Measurements from ENCODE around the gene CKS1B. TPM values are rescaled to one million over a fixed set of nuclear protein-coding genes. Genes with fewer than 3 reads are reported as not detected.

Gene CKS1B
- total and polyA plus RNA-seq, 9 of the 15 experiments (the other 6 are each of a cell fraction or from before 2014, with no cell fraction given) = 215 to 1,103 (median 460) TPM

- TF ChIP-seq, protein P1, sequence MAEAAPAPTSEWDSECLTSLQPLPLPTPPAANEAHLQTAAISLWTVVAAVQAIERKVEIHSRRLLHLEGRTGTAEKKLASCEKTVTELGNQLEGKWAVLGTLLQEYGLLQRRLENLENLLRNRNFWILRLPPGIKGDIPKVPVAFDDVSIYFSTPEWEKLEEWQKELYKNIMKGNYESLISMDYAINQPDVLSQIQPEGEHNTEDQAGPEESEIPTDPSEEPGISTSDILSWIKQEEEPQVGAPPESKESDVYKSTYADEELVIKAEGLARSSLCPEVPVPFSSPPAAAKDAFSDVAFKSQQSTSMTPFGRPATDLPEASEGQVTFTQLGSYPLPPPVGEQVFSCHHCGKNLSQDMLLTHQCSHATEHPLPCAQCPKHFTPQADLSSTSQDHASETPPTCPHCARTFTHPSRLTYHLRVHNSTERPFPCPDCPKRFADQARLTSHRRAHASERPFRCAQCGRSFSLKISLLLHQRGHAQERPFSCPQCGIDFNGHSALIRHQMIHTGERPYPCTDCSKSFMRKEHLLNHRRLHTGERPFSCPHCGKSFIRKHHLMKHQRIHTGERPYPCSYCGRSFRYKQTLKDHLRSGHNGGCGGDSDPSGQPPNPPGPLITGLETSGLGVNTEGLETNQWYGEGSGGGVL (CRISPR knock-in tag; IDR thresholded peaks at IDR 0.05) = no peak
- TF ChIP-seq KDM2B (CRISPR knock-in tag; IDR thresholded peaks at IDR 0.05) (no peak), ZNF146 (CRISPR knock-in tag; IDR thresholded peaks at IDR 0.05; ENCODE audit: unreplicated experiment) (no peak), PKNOX1 (IDR thresholded peaks at IDR 0.05) (peak; percentile 95), ILK (tag; IDR thresholded peaks at IDR 0.05; ENCODE audit: borderline replicate concordance, low read depth) (no peak), ZKSCAN3 (CRISPR knock-in tag; IDR thresholded peaks at IDR 0.05) (no peak), KAT2B (IDR thresholded peaks at IDR 0.05; ENCODE audit: low read depth, low read length) (no peak), GTF2E2 (tag; IDR thresholded peaks at IDR 0.05) (no peak), KDM5B (IDR thresholded peaks at IDR 0.05; ENCODE audit: insufficient replicate concordance, low read depth, low read length) (no peak), HMGXB4 (CRISPR knock-in tag; IDR thresholded peaks at IDR 0.05) (no peak), MBD2 (IDR thresholded peaks at IDR 0.05; ENCODE audit: borderline replicate concordance, low read depth) (peak; percentile 41; the same call in 1 of the 2 replicates), PML (IDR thresholded peaks at IDR 0.05; ENCODE audit: low read length) (no peak), POU5F1 (IDR thresholded peaks at IDR 0.05; ENCODE audit: borderline replicate concordance, low read depth, low read length, partially characterized antibody) (no peak), GABPB2 (CRISPR knock-in tag; conservative IDR thresholded peaks at IDR 0.05) (no peak), SMARCA5 (IDR thresholded peaks at IDR 0.05) (no peak), U2AF1 (optimal IDR thresholded peaks at IDR 0.05; ENCODE audit: low read depth, low read length) (no peak), SREBF1 (IDR thresholded peaks at IDR 0.05; ENCODE audit: borderline replicate concordance, low read depth, low read length) (no peak), ZNF655 (CRISPR knock-in tag; IDR thresholded peaks at IDR 0.05) (no peak), VEZF1 (CRISPR knock-in tag; IDR thresholded peaks at IDR 0.05) (peak; percentile 25; the same call in 1 of the 2 replicates), KDM1A (IDR thresholded peaks at IDR 0.05) (peak in 1 of 2 experiments; percentile 49; a peak in 1 of 4 replicates), ZNF384 (IDR thresholded peaks at IDR 0.05; ENCODE audit: low read depth, low read length) (no peak), EP400 (IDR thresholded peaks at IDR 0.05) (no peak)
These were observed 37.6 kb downstream of the CKS1B start (continued) for GRCh38 chr1:155012026-155012546.
